CD4-positive, alpha-beta T cell treated with Interferon gamma for 1 hour (primary cell): ENCODE results near the gene CALML3.

Source experiments
- DNase-seq: peaks from one replicate; pipeline ENCODE4 v3.0.0-alpha.2; 2020

CALML3 gene

DNA sequence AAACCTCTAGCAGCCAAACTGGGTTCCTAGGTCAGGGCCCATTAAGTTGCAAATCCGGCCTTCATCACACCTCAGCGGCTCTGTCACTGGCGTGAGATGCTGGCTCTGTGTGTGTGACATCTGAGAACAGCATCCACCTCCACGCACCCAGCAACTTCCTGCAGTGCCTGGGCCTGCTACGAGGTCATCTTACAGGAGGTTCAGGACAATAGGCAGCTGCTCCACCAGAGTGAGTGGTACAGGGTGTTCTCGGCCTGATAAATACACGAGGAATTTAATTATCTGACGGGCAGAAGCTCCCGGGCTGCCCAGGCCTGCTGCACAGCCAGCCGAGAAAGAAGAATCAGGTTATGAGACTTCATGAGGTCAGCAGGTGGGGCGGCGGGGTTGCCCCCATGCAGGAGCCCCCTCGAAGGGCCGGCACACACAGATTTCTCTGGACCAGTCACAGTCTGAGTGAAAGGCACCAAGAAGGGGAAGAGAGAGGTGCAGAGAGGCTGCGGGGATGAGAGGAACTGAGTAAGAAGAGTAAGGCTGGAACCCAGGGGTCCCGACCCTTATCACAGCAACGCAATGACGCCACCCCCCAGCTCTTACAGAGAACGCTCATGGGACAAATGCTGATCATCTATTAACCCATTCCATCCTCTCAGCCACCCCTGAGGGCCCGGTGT, 49.3 kb downstream of the CALML3 start:
- DNase-seq = no peak

DNA sequence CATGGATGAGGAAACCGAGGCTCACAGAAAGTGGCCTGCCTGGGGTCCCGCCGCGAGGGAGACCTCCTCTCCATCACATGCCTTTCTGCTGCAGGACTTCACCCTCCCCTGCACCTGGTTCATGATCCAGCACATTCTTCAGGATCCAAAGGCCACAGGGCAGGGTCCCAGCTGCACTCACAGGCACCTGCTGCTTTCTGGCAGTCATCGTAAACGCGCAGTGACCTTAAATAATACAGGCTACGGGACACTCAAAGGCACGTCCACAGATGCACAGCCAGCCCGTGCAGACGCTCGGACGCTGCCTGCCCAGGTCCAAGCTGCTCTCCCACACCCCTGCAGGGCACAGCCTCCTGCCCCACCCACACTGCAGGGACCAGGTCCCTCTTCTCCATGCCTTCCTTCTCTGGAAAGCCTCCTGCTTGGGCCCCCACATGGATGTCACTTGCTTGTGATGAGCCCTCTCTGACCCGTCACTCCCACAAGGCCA, 49.9 kb downstream of the CALML3 start:
- no peak for DNase-seq

DNA sequence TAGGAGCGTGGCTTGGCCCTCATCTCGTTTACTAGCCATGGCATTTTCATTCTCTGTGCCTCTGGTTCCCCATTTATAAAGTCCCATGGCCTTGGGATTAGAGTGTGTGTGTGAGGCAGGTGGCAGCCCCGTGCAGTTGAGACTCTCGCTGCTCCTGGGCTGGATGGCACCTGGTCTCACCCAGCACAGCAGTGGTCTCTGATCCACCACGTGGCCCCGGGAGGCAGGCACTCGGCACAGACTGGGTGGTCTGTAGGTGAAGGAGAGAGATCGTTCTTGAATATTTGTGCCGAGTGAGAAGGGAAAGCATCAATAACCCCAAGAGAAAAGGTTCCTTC, 50.4 kb downstream of the CALML3 start:
- DNase-seq = no peak

DNA sequence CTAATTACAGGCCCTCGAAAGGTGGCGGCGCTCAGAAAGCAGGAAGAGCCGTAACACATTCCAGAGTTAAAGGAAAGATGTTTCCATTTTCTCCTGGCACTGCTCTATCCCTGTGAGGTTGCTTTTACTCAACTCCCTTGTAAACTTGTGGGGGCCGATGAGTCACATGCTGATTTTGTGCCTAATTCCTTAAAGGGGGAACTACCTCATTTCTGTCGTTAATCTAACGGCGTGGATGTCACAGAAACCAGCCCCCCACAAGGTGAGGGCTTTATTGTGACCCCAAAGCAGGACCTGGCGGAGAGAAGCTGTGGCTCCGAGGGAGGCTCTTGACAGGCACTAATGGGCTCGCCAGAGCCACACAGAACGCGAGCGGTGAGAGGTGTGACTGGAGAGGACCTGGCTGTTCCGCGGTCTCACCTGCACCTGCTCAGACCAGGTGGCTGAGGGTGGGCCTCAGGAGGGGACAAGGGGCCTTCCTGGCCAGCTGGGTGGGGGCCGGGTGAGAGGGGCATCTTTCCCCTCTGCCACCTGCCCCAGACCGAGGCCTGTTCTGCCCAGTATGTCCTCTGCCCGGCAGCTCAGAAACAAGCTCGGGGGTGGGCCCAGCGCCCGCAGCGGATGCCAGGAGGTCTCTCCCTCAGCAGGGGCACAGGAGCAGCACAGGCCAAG, 50.9 kb downstream of the CALML3 start:
- DNase-seq = no peak

DNA sequence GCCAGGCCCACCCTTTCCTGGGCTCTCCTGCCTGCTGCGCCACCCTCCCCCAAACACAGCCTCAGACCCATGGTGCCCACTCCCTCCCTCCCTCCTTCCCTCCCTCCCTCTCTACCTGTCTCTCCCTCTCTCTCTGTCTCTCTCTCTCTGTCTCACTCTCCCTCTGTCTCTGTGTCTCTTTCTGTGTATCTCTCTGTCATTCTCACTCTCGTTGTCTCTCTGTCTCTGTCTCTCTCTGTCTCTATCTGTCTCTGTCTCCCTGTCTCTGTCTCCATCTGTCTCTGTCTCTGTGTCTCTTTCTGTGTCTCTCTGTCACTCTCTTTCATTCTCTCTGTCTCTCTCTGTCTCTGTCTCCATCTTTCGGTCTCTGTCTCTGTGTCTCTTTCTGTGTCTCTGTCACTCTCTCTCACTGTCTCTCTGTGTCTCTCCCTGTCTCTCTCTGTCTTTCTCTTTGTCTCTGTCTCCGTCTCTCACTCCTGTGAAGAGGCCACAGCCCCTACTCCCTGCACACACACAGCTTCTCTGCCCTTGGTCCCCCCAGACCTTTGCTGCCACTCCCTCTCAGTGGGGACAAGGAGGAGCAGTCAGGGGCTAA, 51.5 kb downstream of the CALML3 start:
- DNase-seq = no peak
